Heart left ventricle (tissue), 16 donors: Measurements from ENCODE around the gene FAM131A. TPM values are rescaled to one million over a fixed set of nuclear protein-coding genes. Genes with fewer than 3 reads are reported as not detected.

Experiments
- ATAC-seq, 4 donors: fragments of 200-7000 bp; cut with Tn5 transposase; one replicate each; pipeline ENCODE4 v1.9.1; 2020 to 2022; ENCODE audit warnings: moderate library complexity in 4 of 4, mild to moderate bottlenecking in 3 of 4, moderate number of reproducible peaks in 1 of 4
- DNase-seq, 5 donors: peaks; one replicate each; pipeline ENCODE4 v3.0.0-alpha.2; 2020
- H3K27ac ChIP-seq, 12 donors: fragments of 200-600 bp; sonication (generic) in 4 of 12; one replicate each; pipeline versions ENCODE4 v1.5.0 to v1.8.0; 2016 to 2022; ENCODE audit warnings: mild to moderate bottlenecking in 2 of 12
- H3K27me3 ChIP-seq, 9 donors: fragments of 200-600 bp; sonication (generic) in 2 of 9; one replicate each; pipeline versions ENCODE4 v1.5.1 to v1.8.0; 2016 to 2022; ENCODE audit warnings: mild to moderate bottlenecking in 3 of 9
- H3K36me3 ChIP-seq, 9 donors: fragments of 200-600 bp; sonication (generic) in 2 of 9; one replicate each; pipeline versions ENCODE4 v1.5.0 to v1.8.0; 2018 to 2022; ENCODE audit warnings: mild to moderate bottlenecking in 2 of 9
- H3K4me1 ChIP-seq, 12 donors: fragments of 200-600 bp; sonication (generic) in 4 of 12; one replicate each; pipeline versions ENCODE4 v1.5.0 to v1.8.0; 2016 to 2022; ENCODE audit warnings: mild to moderate bottlenecking in 3 of 12
- H3K4me3 ChIP-seq, 12 donors: fragments of 200-600 bp; sonication (generic) in 4 of 12; one replicate each; pipeline versions ENCODE4 v1.5.0 to v1.8.0; 2017 to 2022; ENCODE audit warnings: mild to moderate bottlenecking in 9 of 12, moderate library complexity in 4 of 12
- H3K9me3 ChIP-seq, 12 donors: fragments of 200-600 bp; sonication (generic) in 4 of 12; one replicate each; pipeline versions ENCODE4 v1.5.0 to v1.8.0; 2016 to 2022; ENCODE audit warnings: mild to moderate bottlenecking in 1 of 12
- POLR2A ChIP-seq, 2 donors: fragments of 450-650 bp; IDR thresholded peaks; one replicate each; pipeline ENCODE4 v1.6.1; 2017; ENCODE audit warnings: antibody characterized with exemption in 2 of 2, mild to moderate bottlenecking in 2 of 2, moderate library complexity in 2 of 2
- WGBS, 4 donors: extraction: QIAGEN DNeasy Blood & Tissue Kit in 2 of 4; methylation state at CpG; one replicate each; pipeline versions ENCODE4 v1.1.5 to v1.1.7; 2013 to 2018; 5-methylcytosine and 5-hydroxymethylcytosine counted together
- intact Hi-C, 10 donors: fragments of 100-400 bp; cut with DNase I; formaldehyde crosslinking; loops; one replicate each; pipeline versions ENCODE4 v1.11.1 to v1.14.2; 2022
- polyA plus RNA-seq, 2 donors: library from polyadenylated mRNA; stranded (reverse); fragments of 200-250 nt; gene quantifications; one replicate each; pipeline ENCODE4 v1.2.3, GENCODE V29; 2013
- total RNA-seq, 9 donors: library from RNA; depleted of rRNA in 2 of 9; stranded (reverse); fragments of >200 nt in 2 of 9; fragmentation: NEBNext Ultra II Directional in 3 of 9; extraction: Animal tissue kit (Norgen Biotek cat#: 25700) in 3 of 9; gene quantifications; one replicate each; pipeline versions ENCODE4 v1.1.0 to v1.2.4, GENCODE V29; 2016 to 2023
- TF ChIP-seq, protein P1 (sequence below), 12 donors: fragments of 200-600 bp; sonication (generic) in 4 of 12; IDR thresholded peaks; one replicate each; pipeline versions ENCODE4 v1.5.0 to v1.8.0; 2018 to 2022; ENCODE audit warnings: antibody characterized with exemption in 12 of 12, mild to moderate bottlenecking in 5 of 12
- donor health status: ischemic (EF 13 %, LVEDD 7.1; RV severe dilation, severe dysfunction).
- donor health status: healthy with polysubstance abuse.
- donor health status: DM: no; HTN: yes; CAD: no.
- donor health status: DM: no; HTN: no; CAD: no.
- donor health status: ischemic (EF 25% LVEDD 6.9; RV normal size, moderate dysfunction).
- donor health status: ischemic (EF 25% LVEDD 5.7; RV mildly dilated, moderate dysfunction).
- donor health status: healthy.
- donor health status: DM: yes; HTN: yes; CAD: no.
- donor health status: ischemic (EF 35%, LVEDD 5.7; RV mildly dilated, moderate dysfunction).
- donor health status: nonischemic (EF 11% LVEDD 7.7; RV severe dilation, severe dysfunction).
- donor health status: DM: yes; HTN: yes; CAD: no.
- donor health status: PGD.
- donor health status: ischemic (EF 29% LVEDD 5.4; RV normal size, mild dysfunction).
- donor health status: nonischemic (EF 23%, LVEDD 6.1; RV moderate dilation, normal function).

FAM131A gene
- total and polyA plus RNA-seq, 11 donors, result 21.9 to 53.2 (median 30.9) TPM

DNA sequence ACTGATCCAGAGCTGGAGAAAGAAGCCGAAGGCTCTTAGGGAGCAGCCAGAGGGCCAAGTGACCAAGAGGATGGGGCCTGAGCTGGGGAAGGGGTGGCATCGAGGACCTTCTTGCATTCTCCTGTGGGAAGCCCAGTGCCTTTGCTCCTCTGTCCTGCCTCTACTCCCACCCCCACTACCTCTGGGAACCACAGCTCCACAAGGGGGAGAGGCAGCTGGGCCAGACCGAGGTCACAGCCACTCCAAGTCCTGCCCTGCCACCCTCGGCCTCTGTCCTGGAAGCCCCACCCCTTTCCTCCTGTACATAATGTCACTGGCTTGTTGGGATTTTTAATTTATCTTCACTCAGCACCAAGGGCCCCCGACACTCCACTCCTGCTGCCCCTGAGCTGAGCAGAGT is 52.0 kb downstream of the FAM131A start:
- Histone ChIP-seq H3K36me3 (peaks cover 0 to 23% (median 0%) of the 10 kb centered on the region in 9 donors), H3K27ac (no peak overlapping the region), H3K9me3 (no peaks in the 10 kb centered on the region), H3K27me3 (peaks cover 0 to 9% (median 0%) of the 10 kb centered on the region in 9 donors), H3K4me3 (no peak overlapping the region), H3K4me1 (no peaks in the 10 kb centered on the region)
- no peak for ATAC-seq
- TF ChIP-seq, protein P1, sequence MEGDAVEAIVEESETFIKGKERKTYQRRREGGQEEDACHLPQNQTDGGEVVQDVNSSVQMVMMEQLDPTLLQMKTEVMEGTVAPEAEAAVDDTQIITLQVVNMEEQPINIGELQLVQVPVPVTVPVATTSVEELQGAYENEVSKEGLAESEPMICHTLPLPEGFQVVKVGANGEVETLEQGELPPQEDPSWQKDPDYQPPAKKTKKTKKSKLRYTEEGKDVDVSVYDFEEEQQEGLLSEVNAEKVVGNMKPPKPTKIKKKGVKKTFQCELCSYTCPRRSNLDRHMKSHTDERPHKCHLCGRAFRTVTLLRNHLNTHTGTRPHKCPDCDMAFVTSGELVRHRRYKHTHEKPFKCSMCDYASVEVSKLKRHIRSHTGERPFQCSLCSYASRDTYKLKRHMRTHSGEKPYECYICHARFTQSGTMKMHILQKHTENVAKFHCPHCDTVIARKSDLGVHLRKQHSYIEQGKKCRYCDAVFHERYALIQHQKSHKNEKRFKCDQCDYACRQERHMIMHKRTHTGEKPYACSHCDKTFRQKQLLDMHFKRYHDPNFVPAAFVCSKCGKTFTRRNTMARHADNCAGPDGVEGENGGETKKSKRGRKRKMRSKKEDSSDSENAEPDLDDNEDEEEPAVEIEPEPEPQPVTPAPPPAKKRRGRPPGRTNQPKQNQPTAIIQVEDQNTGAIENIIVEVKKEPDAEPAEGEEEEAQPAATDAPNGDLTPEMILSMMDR (IDR thresholded peaks at IDR 0.05), result no peak
- no peak for TF ChIP-seq POLR2A (IDR thresholded peaks at IDR 0.05)
- intact Hi-C loops, result no loop called here
- 45 to 56% (median 54%) methylated on average over 5 of the region's 5 CpGs for WGBS, 4 donors
- no peak for DNase-seq

DNA sequence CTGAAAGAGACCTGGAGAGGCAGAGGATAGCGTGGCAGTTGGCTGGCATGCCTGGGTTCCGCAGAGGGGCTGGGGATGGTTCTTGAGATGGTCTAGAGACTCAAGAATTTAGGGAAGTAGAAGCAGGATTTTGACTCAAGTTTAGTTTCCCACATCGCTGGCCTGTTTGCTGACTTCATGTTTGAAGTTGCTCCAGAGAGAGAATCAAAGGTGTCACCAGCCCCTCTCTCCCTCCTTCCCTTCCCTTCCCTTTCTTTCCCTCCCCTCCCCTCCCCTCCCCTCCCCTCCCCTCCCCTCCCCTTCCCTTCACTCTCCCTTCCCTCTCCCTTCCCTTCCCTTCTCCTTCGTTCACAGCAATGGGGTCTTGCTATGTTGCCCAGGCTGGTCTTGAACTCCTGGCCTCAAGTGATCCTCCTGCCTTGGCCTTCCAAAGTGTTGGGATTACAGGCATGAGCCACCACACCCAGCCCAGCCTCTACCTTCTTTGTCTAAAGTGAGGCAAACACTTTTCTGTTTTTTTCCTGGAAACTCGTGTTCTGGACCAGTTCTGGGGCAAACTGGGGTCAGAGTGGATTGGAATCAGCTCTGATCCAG is 52.6 kb downstream of the FAM131A start:
- 87 to 92% (median 90%) methylated on average over 5 of the region's 5 CpGs for WGBS, 4 donors
- ATAC-seq (no peak), DNase-seq (no peak)
- Histone ChIP-seq H3K36me3 (peaks cover 0 to 19% (median 0%) of the 10 kb centered on the region in 9 donors), H3K4me3 (no peak overlapping the region), H3K27ac (no peak overlapping the region), H3K4me1 (no peaks in the 10 kb centered on the region), H3K27me3 (peaks cover 0 to 9% (median 0%) of the 10 kb centered on the region in 9 donors), H3K9me3 (no peaks in the 10 kb centered on the region)
- intact Hi-C loops, result no loop called here
- TF ChIP-seq, protein P1 (IDR thresholded peaks at IDR 0.05), result no peak
- no peak for TF ChIP-seq POLR2A (IDR thresholded peaks at IDR 0.05)

DNA sequence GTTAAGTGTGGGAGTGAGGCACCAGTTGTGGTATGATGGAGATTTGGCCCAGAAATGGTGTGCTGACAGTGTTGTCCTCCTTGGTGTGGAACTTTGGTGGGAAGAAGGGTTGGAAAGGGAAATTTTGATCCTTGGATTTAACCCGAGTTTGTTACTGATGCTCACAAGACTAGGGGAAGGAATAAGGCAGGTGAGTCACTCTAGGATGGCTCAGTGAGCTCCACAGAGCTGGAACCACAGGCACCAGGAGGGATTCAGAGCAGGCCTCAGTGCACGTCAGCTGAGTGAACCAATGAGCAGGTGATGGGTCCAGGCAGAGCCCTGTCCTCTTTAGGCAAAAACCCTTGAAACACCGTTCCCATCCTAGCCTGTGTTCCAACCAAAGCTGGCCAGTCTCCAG is 53.9 kb downstream of the FAM131A start:
- Histone ChIP-seq H3K9me3 (no peaks in the 10 kb centered on the region), H3K36me3 (peaks cover 0 to 14% (median 0%) of the 10 kb centered on the region in 9 donors), H3K27ac (no peak overlapping the region), H3K4me3 (no peak overlapping the region), H3K27me3 (peaks cover 0 to 8% (median 0%) of the 10 kb centered on the region in 9 donors), H3K4me1 (no peaks in the 10 kb centered on the region)
- TF ChIP-seq, protein P1 (IDR thresholded peaks at IDR 0.05), result no peak
- no peak for TF ChIP-seq POLR2A (IDR thresholded peaks at IDR 0.05)
- no peak for ATAC-seq
- intact Hi-C loops, result no loop called here
- 77 to 84% (median 79%) methylated on average over 3 of the region's 3 CpGs for WGBS, 4 donors
- no peak for DNase-seq

DNA sequence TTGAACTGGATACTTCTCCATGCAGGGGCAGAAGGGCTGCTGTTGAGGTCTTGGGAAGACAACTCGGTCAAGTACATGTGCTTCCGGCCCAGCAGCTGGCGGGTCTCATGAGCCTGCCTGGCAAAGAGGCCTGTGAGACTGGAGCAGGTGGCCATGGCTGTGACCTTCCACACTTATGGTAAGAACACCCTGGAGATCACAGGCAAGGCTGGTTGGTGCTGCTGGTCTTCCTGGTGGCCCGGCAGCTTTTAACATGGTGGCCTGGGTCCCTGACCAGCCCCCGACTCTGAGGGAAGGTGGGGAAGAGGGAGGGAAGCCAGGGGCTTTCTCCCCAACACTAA is 57.9 kb downstream of the FAM131A start:
- WGBS, 4 donors, result 81 to 92% (median 87%) methylated on average over 5 of the region's 5 CpGs
- H3K9me3 ChIP-seq, result no peaks in the 10 kb centered on the region

More for the DNA sequence above, 57.9 kb downstream of the FAM131A start:
- TF ChIP-seq, protein P1 (IDR thresholded peaks at IDR 0.05), result no peak
- TF ChIP-seq POLR2A (IDR thresholded peaks at IDR 0.05), result no peak
- intact Hi-C loops, result no loop called here
- ATAC-seq, result no peak
- Histone ChIP-seq H3K4me1 (peaks cover 0 to 5% (median 0%) of the 10 kb centered on the region in 12 donors), H3K27me3 (peaks cover 0 to 14% (median under 1%) of the 10 kb centered on the region in 9 donors), H3K27ac (no peak overlapping the region), H3K36me3 (no peaks in the 10 kb centered on the region), H3K4me3 (no peak overlapping the region)
- no peak for DNase-seq

Other genes with a start within 250 kb of the FAM131A start
- gene HTR3E, start 240.5 kb upstream of the FAM131A start, total RNA-seq, result not detected
- gene HTR3E, start 240.5 kb upstream of the FAM131A start, polyA plus RNA-seq, result not detected
- 10 to 100 TPM; 24.5 to 39.0 (median 30.9) TPM for gene EIF2B5, start 202.2 kb upstream of the FAM131A start, total RNA-seq
- gene EIF2B5, start 202.2 kb upstream of the FAM131A start, polyA plus RNA-seq, result 10 to 100 TPM; 28.5 to 58.2 TPM
- gene DVL3, start 182.2 kb upstream of the FAM131A start, total RNA-seq, result 10 to 100 TPM; 53.4 to 94.2 (median 70.9) TPM
- 10 to 100 TPM; 36.3 to 59.8 TPM for gene DVL3, start 182.2 kb upstream of the FAM131A start, polyA plus RNA-seq
- gene AP2M1, start 162.7 kb upstream of the FAM131A start, total RNA-seq, result 100 to 1,000 TPM; 225 to 400 (median 337) TPM
- 100 to 1,000 TPM; 291 to 431 TPM for gene AP2M1, start 162.7 kb upstream of the FAM131A start, polyA plus RNA-seq
- gene ABCF3, start 151.4 kb upstream of the FAM131A start, total RNA-seq, result 10 to 100 TPM; 58.2 to 81.9 (median 69.2) TPM
- gene ABCF3, start 151.4 kb upstream of the FAM131A start, polyA plus RNA-seq, result 10 to 100 TPM; 63.4 to 80.5 TPM
- gene VWA5B2, start 108.0 kb upstream of the FAM131A start, total RNA-seq, result not detected
- under 1 TPM in 1 of 2 donors, not detected in 1; 0.11 TPM for gene VWA5B2, start 108.0 kb upstream of the FAM131A start, polyA plus RNA-seq
- gene ALG3, start 88.6 kb upstream of the FAM131A start, total RNA-seq, result 10 to 100 TPM; 10.9 to 49.1 (median 17.0) TPM
- 10 to 100 TPM; 15.5 to 68.1 TPM for gene ALG3, start 88.6 kb upstream of the FAM131A start, polyA plus RNA-seq
- gene EEF1AKMT4, start 87.9 kb upstream of the FAM131A start, total RNA-seq, result 1 to 10 TPM in 7 of 9 donors, under 1 TPM in 2; 0.66 to 4.2 (median 2.1) TPM
- 10 to 100 TPM in 1 of 2 donors, 1 to 10 TPM in 1; 1.9 to 16.7 TPM for gene EEF1AKMT4, start 87.9 kb upstream of the FAM131A start, polyA plus RNA-seq
- gene CAMK2N2, start 76.0 kb upstream of the FAM131A start, total RNA-seq, result under 1 TPM in 4 of 9 donors, not detected in 5; 0.17 to 0.37 (median 0.29) TPM
- under 1 TPM in 1 of 2 donors, not detected in 1; 0.14 TPM for gene CAMK2N2, start 76.0 kb upstream of the FAM131A start, polyA plus RNA-seq
- under 1 TPM in 1 of 9 donors, not detected in 8; 0.10 TPM for gene ECE2, start 61.6 kb upstream of the FAM131A start, total RNA-seq
- gene ECE2, start 61.6 kb upstream of the FAM131A start, polyA plus RNA-seq, result not detected
- 100 to 1,000 TPM; 198 to 314 (median 232) TPM for gene PSMD2, start 38.4 kb upstream of the FAM131A start, total RNA-seq
- gene PSMD2, start 38.4 kb upstream of the FAM131A start, polyA plus RNA-seq, result 100 to 1,000 TPM in 1 of 2 donors, 10 to 100 TPM in 1; 82.3 to 443 TPM
- 100 to 1,000 TPM; 211 to 406 (median 229) TPM for gene EIF4G1, start 23.0 kb upstream of the FAM131A start, total RNA-seq
- 100 to 1,000 TPM; 178 to 407 TPM for gene EIF4G1, start 23.0 kb upstream of the FAM131A start, polyA plus RNA-seq
- gene CLCN2, start 24.0 kb downstream of the FAM131A start, total RNA-seq, result 1 to 10 TPM; 1.3 to 3.6 (median 2.0) TPM
- gene CLCN2, start 24.0 kb downstream of the FAM131A start, polyA plus RNA-seq, result 1 to 10 TPM; 1.2 to 2.7 TPM
- gene POLR2H, start 24.1 kb downstream of the FAM131A start, total RNA-seq, result 10 to 100 TPM; 15.2 to 40.3 (median 22.1) TPM
- 10 to 100 TPM; 37.9 to 51.4 TPM for gene POLR2H, start 24.1 kb downstream of the FAM131A start, polyA plus RNA-seq
- gene THPO, start 40.6 kb downstream of the FAM131A start, total RNA-seq, result under 1 TPM in 4 of 9 donors, not detected in 5; 0.12 to 0.68 (median 0.29) TPM
- gene THPO, start 40.6 kb downstream of the FAM131A start, polyA plus RNA-seq, result under 1 TPM; 0.19 to 0.36 TPM
- gene CHRD, start 42.5 kb downstream of the FAM131A start, total RNA-seq, result 1 to 10 TPM; 2.0 to 7.4 (median 4.8) TPM
- 1 to 10 TPM; 3.9 to 6.3 TPM for gene CHRD, start 42.5 kb downstream of the FAM131A start, polyA plus RNA-seq
- 1 to 10 TPM in 8 of 9 donors, under 1 TPM in 1; 1.00 to 4.6 (median 2.4) TPM for gene EPHB3, start 224.2 kb downstream of the FAM131A start, total RNA-seq
- gene EPHB3, start 224.2 kb downstream of the FAM131A start, polyA plus RNA-seq, result 1 to 10 TPM; 1.4 TPM